Activated CD4-positive, alpha-beta T cell treated with anti-CD3 and anti-CD28 coated beads, Interleukin-2, amount 10 ng/mL, durations not matched to agents 7 days and 5 days (primary cell): ENCODE results near the gene RGS6. TPM values are rescaled to one million over a fixed set of nuclear protein-coding genes. Genes with fewer than 3 reads are reported as not detected.

Experiments used
- CTCF ChIA-PET: fragments of 350-600 bp; sonication (Branson Sonifier 250); formaldehyde crosslinking; loops from one replicate; lab custom pipeline; 2021; ENCODE audit warnings: antibody characterized with exemption; lab: Charles Lee
- POLR2A ChIA-PET: fragments of 350-600 bp; sonication (Branson Sonifier 250); formaldehyde crosslinking; loops from one replicate; lab custom pipeline; 2021; ENCODE audit warnings: antibody characterized with exemption; lab: Charles Lee
- DNase-seq: peaks from one replicate; pipeline ENCODE4 v3.0.0-alpha.2; 2020
- H3K27ac Mint-ChIP-seq: one replicate; pipeline ENCODE4 v1.8.0; 2021; ENCODE audit warnings: mild to moderate bottlenecking, moderate library complexity, mixed read lengths
- H3K27me3 Mint-ChIP-seq: one replicate; pipeline ENCODE4 v1.8.0; 2021; ENCODE audit warnings: mixed read lengths
- H3K36me3 Mint-ChIP-seq: one replicate; pipeline ENCODE4 v1.8.0; 2021; ENCODE audit warnings: low read depth, mixed read lengths
- H3K4me1 Mint-ChIP-seq: one replicate; pipeline ENCODE4 v1.8.0; 2021; ENCODE audit warnings: mixed read lengths
- H3K4me3 Mint-ChIP-seq: one replicate; pipeline ENCODE4 v1.8.0; 2021; ENCODE audit warnings: mild to moderate bottlenecking, moderate library complexity, mixed read lengths
- H3K9me3 Mint-ChIP-seq: one replicate; pipeline ENCODE4 v1.8.0; 2021; ENCODE audit warnings: mixed read lengths
- total RNA-seq, 2 experiments: library from RNA; stranded (reverse); gene quantifications; one replicate each; pipeline ENCODE4 v1.2.3, GENCODE V29; 2021

RGS6 gene
- total RNA-seq, 2 experiments from 2014 or later: 1.4 TPM

DNA sequence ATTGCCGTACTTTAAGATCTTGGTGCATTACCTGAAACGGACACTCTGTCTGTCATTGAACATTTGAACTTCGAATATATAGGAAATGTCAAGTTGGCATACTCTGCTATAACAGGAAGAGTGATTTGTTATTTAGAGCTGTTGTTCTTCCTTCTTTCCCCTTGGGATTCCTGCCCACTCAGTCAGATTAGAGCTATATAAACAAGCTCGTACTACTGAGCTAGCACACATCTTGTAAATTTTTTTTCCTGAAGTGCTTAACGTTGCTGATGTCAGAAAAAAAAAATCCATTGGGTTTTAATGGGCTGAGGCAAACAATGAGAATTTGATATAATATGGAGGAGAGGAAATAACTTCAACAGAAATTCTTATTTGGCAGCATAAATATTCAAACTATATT lies 26.8 kb downstream of the RGS6 start:
- CTCF ChIA-PET: no interaction called here
- POLR2A ChIA-PET: no interaction called here
- no peaks in the 10 kb centered on the region for H3K36me3 Mint-ChIP-seq
- no peak overlapping the region for H3K4me3 Mint-ChIP-seq
- no peak for DNase-seq
- H3K4me1 Mint-ChIP-seq: no peaks in the 10 kb centered on the region
- H3K9me3 Mint-ChIP-seq: no peaks in the 10 kb centered on the region
- peaks cover 3% of the 10 kb centered on the region for H3K27me3 Mint-ChIP-seq
- no peak overlapping the region for H3K27ac Mint-ChIP-seq

DNA sequence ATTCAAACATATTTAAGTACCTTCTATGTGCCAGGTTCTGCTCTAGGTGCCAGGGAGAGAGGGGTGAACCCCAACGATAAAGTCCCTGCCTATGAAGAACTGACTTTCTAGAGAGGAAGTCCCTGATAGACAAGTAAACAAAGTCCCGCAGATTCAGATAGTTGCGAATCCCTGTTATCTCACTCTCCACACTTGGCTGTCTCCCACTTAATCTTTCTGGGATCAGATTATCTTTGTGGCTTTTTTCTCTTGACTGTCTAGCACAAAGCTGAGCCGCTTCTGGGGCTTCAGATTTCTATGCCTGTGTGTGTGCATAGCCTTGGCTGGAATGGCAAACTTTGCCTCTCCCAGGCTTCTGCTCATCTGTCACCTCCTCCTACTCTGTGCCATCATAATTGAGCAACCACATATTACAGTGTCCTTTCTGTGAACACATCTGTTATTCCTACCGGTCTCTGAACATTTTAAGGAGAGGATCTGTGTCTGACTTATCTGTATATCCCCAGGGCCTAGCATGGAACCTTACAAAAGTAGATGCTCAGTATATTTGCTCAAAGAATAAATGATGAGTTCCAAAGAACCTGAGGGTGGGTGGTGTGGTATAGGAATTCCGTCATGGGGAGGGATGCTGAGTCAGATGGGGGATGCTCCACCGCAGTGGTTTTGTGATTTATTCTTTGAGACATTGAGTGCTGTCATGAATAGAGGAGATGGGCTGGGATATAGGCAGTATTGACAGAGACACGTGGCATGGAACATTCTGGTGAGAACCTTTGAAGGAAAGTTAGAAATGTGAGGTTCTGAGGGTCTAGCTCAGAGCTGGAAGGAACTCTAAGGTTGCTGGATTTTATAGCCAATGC lies 28.5 kb downstream of the RGS6 start:
- H3K27me3 Mint-ChIP-seq: peaks cover 5% of the 10 kb centered on the region
- ChIA-PET CTCF (no interaction called here), POLR2A (no interaction called here)
- DNase-seq: no peak
- H3K9me3 Mint-ChIP-seq: no peaks in the 10 kb centered on the region
- H3K36me3 Mint-ChIP-seq: no peaks in the 10 kb centered on the region
- no peak overlapping the region for H3K27ac Mint-ChIP-seq
- no peak overlapping the region for H3K4me3 Mint-ChIP-seq
- H3K4me1 Mint-ChIP-seq: no peaks in the 10 kb centered on the region

DNA sequence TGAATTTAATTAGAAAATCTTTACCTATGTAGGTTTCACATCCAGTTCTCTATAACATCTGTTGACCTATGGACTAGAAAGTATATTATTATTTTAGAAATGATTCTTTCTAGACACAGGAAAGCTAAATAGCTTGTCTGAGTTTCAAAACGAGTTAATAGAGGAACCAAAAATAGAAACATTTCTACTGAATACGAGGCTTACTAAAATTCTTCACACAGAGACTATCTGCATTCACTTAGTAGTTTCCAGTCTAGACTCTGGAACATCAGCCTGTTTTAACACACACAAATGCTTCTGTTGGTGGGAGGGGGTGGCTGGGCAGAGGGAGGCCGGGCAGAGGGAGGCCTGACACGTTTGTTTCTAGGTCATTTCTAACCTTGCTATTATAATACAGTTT lies 29.7 kb downstream of the RGS6 start:
- ChIA-PET CTCF (no interaction called here), POLR2A (interaction anchor here (0.6 kb wide), 1 partner anchor 435 kb away, joined by 5 read pairs; no protein-coding TSS in a partner anchor)
- no peaks in the 10 kb centered on the region for H3K36me3 Mint-ChIP-seq
- no peaks in the 10 kb centered on the region for H3K4me1 Mint-ChIP-seq
- peaks cover 9% of the 10 kb centered on the region for H3K27me3 Mint-ChIP-seq
- H3K27ac Mint-ChIP-seq: no peak overlapping the region
- no peaks in the 10 kb centered on the region for H3K9me3 Mint-ChIP-seq
- no peak for DNase-seq
- H3K4me3 Mint-ChIP-seq: no peak overlapping the region

DNA sequence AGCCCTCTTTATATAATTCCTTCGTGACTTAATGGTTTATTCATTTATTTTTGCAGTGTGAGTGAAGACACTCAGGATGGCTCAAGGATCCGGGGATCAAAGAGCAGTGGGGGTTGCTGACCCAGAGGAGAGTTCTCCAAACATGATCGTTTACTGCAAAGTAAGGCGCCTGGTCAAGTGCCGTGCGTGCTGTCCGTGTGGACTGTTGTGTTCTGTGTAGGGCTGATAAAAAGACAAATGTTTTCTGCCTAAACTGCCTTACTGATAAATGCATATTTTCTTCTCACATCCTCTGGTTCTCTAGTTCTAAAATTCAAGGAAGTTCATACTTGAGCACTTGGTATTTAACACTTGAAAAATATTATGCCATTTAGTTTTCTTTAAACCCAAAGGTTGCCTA lies 32.5 kb downstream of the RGS6 start:
- CTCF ChIA-PET: no interaction called here
- Mint-ChIP-seq H3K27me3 (peaks cover 9% of the 10 kb centered on the region), H3K9me3 (no peaks in the 10 kb centered on the region), H3K36me3 (no peaks in the 10 kb centered on the region), H3K4me3 (no peak overlapping the region), H3K4me1 (no peaks in the 10 kb centered on the region), H3K27ac (no peak overlapping the region)
- no peak for DNase-seq
- POLR2A ChIA-PET: no interaction called here

DNA sequence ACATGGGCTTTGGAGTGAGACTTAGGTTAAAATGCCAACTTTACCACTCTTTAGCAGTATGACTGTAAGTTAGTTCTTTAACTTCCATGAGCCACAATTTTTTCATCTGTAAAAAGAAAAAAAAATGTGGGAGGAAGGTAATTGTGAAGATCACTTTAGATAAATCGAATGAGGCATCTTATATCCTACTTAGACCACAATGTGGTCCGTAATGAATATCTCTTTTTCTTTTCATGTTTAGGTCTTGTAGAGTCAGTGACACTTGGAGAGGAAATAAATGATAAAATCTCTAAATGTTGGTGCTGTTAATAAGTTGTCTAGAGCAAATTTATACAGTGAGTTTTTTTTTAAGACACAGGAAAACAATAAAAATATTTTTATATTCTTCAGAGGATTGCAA lies 34.3 kb downstream of the RGS6 start:
- no peaks in the 10 kb centered on the region for H3K4me1 Mint-ChIP-seq
- H3K9me3 Mint-ChIP-seq: no peaks in the 10 kb centered on the region
- H3K36me3 Mint-ChIP-seq: no peaks in the 10 kb centered on the region
- no peak overlapping the region for H3K4me3 Mint-ChIP-seq
- CTCF ChIA-PET: no interaction called here
- DNase-seq: no peak
- peaks cover 10% of the 10 kb centered on the region for H3K27me3 Mint-ChIP-seq
- POLR2A ChIA-PET: no interaction called here
- H3K27ac Mint-ChIP-seq: no peak overlapping the region

DNA sequence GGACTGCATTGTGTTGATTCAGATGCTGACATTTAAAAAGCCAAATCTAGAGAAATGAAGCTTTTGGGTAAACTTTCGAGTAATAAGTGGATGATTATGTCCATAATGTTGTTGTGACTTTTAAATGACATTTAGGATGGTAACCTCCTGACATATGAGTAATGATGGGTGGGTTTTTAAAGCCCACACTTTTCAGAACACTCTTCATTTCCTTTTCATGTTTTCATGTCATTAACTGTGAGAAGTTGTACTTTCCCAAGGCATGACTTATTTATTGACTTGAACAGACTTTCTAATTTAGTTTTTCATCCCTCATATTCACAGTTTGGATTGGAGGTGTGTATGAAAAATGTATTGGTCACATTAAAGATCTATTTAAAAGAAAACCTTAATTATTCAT lies 35.5 kb downstream of the RGS6 start:
- no peak overlapping the region for H3K27ac Mint-ChIP-seq
- CTCF ChIA-PET: no interaction called here

DNA sequence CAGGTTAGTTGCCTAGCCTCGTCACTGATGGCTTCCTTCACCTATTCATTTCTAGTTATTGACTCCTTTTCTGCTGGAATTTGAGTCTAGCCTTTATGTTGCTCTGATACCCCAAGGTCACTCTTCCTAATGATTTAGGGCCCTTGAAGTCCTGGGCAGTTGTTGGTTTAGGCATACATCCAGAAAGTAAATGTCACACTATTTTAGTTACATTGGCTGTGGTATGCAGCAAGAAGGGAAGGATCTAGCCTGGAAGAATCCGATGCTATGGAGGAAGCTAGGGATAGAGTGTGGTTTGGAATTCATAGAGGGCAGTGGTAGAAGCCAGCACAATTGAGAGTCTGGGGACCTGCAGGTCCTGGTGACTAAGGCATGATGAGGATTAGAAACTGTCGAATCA lies 38.0 kb downstream of the RGS6 start:
- Mint-ChIP-seq H3K27me3 (peaks cover 15% of the 10 kb centered on the region), H3K9me3 (peaks cover 3% of the 10 kb centered on the region), H3K36me3 (no peaks in the 10 kb centered on the region), H3K4me3 (no peak overlapping the region), H3K4me1 (no peaks in the 10 kb centered on the region), H3K27ac (no peak overlapping the region)
- ChIA-PET CTCF (no interaction called here), POLR2A (no interaction called here)
- no peak for DNase-seq

More for the DNA sequence above, 35.5 kb downstream of the RGS6 start:
- H3K27me3 Mint-ChIP-seq: peaks cover 13% of the 10 kb centered on the region
- no peak for DNase-seq
- H3K36me3 Mint-ChIP-seq: no peaks in the 10 kb centered on the region
- H3K4me1 Mint-ChIP-seq: no peaks in the 10 kb centered on the region
- H3K9me3 Mint-ChIP-seq: peaks cover 3% of the 10 kb centered on the region
- POLR2A ChIA-PET: no interaction called here
- no peak overlapping the region for H3K4me3 Mint-ChIP-seq

DNA sequence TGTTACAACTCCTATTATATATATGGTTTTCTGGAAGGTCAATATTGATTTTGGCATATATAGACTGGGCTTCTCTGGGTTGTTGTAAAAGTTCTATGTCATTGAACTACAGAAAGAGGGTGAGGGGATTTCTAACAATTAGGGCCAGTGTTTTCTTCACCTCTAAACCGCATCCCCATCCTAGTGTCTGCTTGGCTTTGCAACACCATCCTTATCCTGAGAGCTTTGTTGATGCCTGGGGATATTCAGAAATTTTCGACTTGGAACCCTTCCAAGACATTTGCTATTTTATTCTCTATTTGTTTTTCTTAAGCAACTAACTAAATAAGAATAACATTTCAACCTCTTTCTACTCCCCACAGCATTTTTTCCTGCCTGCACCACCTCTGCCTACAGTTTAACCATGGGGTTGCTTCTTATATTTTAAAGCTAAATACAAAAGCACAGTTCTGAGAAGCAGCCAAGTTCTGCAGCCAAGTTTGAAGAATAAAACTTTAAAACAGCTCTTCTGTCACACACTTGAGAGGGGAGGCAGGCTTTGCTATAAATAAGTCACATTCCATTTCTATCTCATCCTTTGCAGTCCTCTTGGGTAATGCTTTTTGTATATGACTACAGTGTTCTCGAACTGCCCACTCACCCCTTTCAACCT lies 53.4 kb downstream of the RGS6 start:
- Mint-ChIP-seq H3K4me1 (no peaks in the 10 kb centered on the region), H3K36me3 (no peaks in the 10 kb centered on the region), H3K27ac (no peak overlapping the region), H3K27me3 (peaks cover 3% of the 10 kb centered on the region), H3K4me3 (no peak overlapping the region), H3K9me3 (peaks cover 2% of the 10 kb centered on the region)
- ChIA-PET POLR2A (no interaction called here), CTCF (interaction anchor here (0.6 kb wide), 1 partner anchor 519 kb away, joined by 3 read pairs; no protein-coding TSS in a partner anchor)
- no peak for DNase-seq

DNA sequence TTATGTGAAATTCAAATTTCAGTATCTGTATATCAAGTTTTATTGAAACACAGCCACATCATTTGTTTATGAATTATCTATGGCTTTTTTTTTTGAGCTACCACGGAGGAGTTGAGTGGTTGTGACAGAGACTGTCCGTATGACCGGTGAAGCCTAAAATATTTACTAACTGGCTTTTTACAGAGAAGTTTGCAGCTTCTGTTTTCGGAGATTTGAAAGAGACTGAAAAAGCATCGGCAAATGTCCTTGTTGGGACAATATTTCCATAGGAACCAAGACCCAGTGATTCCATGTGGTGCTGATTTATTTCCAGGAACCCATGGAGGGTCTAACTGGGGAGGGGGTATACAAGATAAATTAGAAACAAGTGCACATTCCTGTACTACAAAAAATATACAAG lies 56.2 kb downstream of the RGS6 start:
- H3K36me3 Mint-ChIP-seq: no peaks in the 10 kb centered on the region
- no peak overlapping the region for H3K27ac Mint-ChIP-seq
- peaks cover 4% of the 10 kb centered on the region for H3K27me3 Mint-ChIP-seq
- no peak for DNase-seq
- ChIA-PET CTCF (no interaction called here), POLR2A (no interaction called here)
- H3K4me3 Mint-ChIP-seq: no peak overlapping the region
- no peaks in the 10 kb centered on the region for H3K4me1 Mint-ChIP-seq
- no peaks in the 10 kb centered on the region for H3K9me3 Mint-ChIP-seq

DNA sequence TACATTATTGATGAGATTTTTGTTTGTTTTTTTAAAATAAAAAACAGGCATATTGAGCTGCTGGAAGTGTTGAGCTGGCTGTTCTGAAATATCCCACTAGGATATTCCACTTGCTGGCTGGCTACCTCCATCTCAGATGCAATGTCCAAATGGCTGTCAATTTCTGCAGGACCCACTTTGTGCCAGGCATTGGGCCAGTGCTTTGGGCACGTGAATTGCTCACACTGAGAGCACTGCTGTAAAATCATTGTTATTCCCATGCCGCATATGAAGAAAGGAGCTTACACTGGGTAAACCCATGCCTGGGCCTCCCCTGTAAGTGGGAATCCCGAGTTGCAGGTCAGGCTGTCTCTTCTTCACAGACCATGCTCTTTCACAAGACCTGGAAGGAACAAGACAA lies 56.7 kb downstream of the RGS6 start:
- Mint-ChIP-seq H3K9me3 (no peaks in the 10 kb centered on the region), H3K27me3 (peaks cover 4% of the 10 kb centered on the region), H3K4me3 (no peak overlapping the region), H3K27ac (no peak overlapping the region), H3K4me1 (no peaks in the 10 kb centered on the region), H3K36me3 (no peaks in the 10 kb centered on the region)
- ChIA-PET POLR2A (no interaction called here), CTCF (no interaction called here)
- DNase-seq: no peak

DNA sequence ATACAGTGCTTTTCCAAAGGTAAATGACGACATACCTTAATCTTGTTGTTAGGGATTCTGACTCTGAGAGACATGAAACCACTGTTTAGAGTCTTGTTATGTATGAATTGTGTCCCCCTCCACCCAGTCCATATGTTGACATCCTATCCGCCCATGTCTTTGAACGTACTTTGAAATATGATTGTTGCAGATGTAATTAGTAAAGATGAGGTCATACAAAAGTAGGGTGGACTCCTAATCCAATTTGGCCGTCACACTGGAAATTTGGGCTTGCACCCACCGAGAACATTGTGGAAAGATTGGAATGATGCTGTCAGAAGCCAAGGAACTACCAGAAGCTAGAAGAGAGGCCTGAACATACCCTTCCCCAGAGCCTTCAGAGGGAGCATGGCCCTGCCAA lies 62.2 kb downstream of the RGS6 start:
- H3K4me1 Mint-ChIP-seq: no peaks in the 10 kb centered on the region
- H3K36me3 Mint-ChIP-seq: no peaks in the 10 kb centered on the region
- CTCF ChIA-PET: no interaction called here
- DNase-seq: no peak
- no peak overlapping the region for H3K4me3 Mint-ChIP-seq
- H3K27me3 Mint-ChIP-seq: peaks cover 2% of the 10 kb centered on the region
- H3K9me3 Mint-ChIP-seq: no peaks in the 10 kb centered on the region
- no peak overlapping the region for H3K27ac Mint-ChIP-seq
- POLR2A ChIA-PET: no interaction called here

DNA sequence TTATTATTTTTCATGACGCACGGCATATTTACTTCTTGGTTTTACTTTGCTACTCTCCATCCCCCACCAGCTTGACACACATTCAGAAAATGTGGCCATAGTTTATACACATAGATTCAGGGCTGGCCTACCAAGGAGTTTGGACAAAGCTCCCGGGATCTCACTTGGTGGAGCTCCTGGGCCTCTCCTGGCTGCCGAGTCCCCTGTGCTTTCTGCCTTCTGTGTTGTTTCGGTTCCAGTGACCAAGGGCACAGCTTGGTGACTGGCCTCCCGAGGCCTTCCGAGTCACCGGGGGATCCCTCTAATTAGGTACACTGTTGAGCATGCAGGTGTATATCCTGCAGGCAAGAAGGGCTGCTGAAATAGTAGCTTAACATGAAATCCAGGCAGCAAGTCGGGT lies 63.5 kb downstream of the RGS6 start:
- DNase-seq: no peak
- Mint-ChIP-seq H3K36me3 (no peaks in the 10 kb centered on the region), H3K27ac (no peak overlapping the region), H3K4me1 (no peaks in the 10 kb centered on the region), H3K27me3 (peaks cover 5% of the 10 kb centered on the region), H3K9me3 (peaks cover 9% of the 10 kb centered on the region), H3K4me3 (no peak overlapping the region)
- CTCF ChIA-PET: no interaction called here
- POLR2A ChIA-PET: no interaction called here

DNA sequence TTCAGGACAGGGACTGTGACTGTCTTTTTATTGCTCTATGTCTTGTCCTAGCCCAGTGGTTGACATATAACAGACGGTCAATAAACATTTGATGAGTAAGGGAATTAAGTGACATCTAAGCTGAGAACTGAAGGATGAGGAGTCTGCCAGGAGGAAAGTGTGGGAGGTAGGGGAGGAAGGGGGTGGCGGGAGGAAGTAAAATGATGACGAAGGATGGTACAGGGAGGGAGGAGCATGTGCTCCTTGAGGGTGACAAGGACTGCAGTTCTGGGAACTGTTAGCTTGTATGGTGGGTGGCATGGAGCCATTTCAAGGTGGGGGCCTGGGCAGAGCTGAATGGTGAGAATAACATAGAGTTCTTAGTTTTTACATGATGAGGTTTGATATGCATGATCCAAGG lies 64.4 kb downstream of the RGS6 start:
- H3K4me3 Mint-ChIP-seq: no peak overlapping the region
- no peaks in the 10 kb centered on the region for H3K4me1 Mint-ChIP-seq
- H3K27ac Mint-ChIP-seq: no peak overlapping the region
- ChIA-PET POLR2A (no interaction called here), CTCF (no interaction called here)
- peaks cover 9% of the 10 kb centered on the region for H3K9me3 Mint-ChIP-seq
- H3K27me3 Mint-ChIP-seq: peaks cover 5% of the 10 kb centered on the region
- H3K36me3 Mint-ChIP-seq: no peaks in the 10 kb centered on the region
- no peak for DNase-seq
